ENCODE data around the gene PLRG1. TPM values are rescaled to one million over a fixed set of nuclear protein-coding genes. Genes with fewer than 3 reads are reported as not detected.

The PLRG1 gene
- total RNA-seq, 2 experiments from 2014 or later = 41.7 to 104 TPM

DNA sequence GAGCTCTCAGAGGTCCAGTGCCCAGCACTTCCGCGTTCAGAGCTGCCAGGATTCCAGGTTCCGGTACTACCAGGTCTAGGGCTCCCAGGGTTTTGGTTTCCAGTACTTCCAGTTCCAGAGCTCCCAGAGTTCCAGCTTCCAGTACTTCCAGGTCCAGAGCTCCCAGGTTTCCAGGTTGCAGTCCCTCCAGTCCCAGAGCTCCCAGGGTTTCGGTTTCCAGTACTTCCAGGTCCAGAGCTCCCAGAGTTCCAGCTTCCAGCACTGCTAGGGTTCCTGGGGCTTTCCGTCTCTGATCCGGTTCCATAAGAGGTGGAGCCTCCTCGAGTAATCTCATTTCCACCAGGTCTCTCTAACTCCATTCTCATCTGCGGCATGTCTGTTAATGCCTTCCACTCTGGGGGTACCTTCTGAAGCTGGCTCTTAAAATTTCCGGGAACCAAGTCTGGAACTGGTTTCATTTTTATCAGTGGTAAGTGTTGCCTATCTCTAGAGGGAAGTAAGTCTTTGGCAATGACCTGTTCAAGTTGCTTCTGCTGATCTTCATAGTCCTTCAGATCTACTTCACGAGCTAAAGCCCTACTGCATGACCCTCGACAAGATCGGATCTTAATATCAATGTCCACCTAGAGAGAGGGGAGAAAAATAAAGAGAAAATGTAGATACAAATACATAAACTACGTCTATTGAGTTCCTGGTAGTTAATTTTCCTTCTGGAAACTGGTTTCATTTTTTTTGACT, 36.3 kb upstream of the PLRG1 start:
- CTCF ChIA-PET (ENCODE audit: unreplicated experiment) = interaction anchor here (0.8 kb wide), 1 partner anchor 33 kb away, joined by 4 read pairs; no protein-coding TSS in a partner anchor
- no peak overlapping the region for H3K4me2 ChIP-seq (ENCODE audit: low read length)

DNA sequence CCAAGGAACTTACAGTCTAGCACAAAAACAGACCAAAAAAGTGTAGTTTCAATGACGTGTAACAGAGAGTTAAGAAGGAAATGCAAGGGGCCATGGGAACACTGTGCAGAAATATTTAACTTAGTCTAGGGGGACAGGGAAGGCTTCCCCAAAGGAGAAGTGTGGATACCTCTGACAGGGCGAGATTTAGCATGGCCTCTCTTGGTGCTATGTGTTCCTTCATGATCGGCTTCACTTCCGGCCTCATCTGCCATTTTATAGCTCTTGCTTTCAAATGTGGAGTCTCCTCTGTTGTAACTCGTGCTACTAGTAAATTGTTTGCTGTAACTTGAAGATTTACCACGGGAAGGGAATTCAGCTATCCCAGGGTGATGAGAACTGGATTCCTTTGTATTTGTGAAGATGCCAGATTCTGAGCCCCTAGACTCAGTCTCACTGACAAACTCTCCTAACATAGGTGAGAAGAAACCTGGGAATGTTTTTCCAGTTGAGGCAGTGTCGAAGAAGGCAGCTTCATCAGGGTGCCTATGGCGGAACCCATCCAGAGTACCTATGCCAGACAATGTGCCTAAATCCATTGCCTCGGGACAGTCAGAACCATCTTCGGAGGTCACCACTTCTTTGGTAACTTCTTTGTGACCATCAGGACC, 35.3 kb upstream of the PLRG1 start:
- no peak overlapping the region for H3K27ac ChIP-seq (ENCODE audit: low read depth, low read length, poor library complexity, severe bottlenecking)
- no peak for TF ChIP-seq EZH2phosphoT487 (IDR thresholded peaks at IDR 0.05; ENCODE audit: borderline replicate concordance, low read depth, low read length)
- TF ChIP-seq, protein P1, sequence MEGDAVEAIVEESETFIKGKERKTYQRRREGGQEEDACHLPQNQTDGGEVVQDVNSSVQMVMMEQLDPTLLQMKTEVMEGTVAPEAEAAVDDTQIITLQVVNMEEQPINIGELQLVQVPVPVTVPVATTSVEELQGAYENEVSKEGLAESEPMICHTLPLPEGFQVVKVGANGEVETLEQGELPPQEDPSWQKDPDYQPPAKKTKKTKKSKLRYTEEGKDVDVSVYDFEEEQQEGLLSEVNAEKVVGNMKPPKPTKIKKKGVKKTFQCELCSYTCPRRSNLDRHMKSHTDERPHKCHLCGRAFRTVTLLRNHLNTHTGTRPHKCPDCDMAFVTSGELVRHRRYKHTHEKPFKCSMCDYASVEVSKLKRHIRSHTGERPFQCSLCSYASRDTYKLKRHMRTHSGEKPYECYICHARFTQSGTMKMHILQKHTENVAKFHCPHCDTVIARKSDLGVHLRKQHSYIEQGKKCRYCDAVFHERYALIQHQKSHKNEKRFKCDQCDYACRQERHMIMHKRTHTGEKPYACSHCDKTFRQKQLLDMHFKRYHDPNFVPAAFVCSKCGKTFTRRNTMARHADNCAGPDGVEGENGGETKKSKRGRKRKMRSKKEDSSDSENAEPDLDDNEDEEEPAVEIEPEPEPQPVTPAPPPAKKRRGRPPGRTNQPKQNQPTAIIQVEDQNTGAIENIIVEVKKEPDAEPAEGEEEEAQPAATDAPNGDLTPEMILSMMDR (conservative IDR thresholded peaks at IDR 0.05; ENCODE audit: low read length) = no peak
- ChIA-PET CTCF (ENCODE audit: unreplicated experiment) (interaction anchor here (1.0 kb wide), 1 partner anchor 82 kb away, joined by 3 read pairs; no protein-coding TSS in a partner anchor), POLR2A (interaction anchor here (1.7 kb wide), 1 partner anchor 9 kb away, joined by 3 read pairs; no protein-coding TSS in a partner anchor)
- H2AFZ ChIP-seq (ENCODE audit: low read length) = no peak overlapping the region
- H3K9me3 ChIP-seq (ENCODE audit: low read length) = no peaks in the 10 kb centered on the region
- H3K4me1 ChIP-seq (ENCODE audit: insufficient read depth, low read length, poor library complexity, severe bottlenecking) = no peaks in the 10 kb centered on the region
- H3K9me2 ChIP-seq (ENCODE audit: insufficient read depth, low read length) = no peaks in the 10 kb centered on the region
- BruUV-seq (replicated peaks) = no TSS peak
- H3K4me2 ChIP-seq (ENCODE audit: low read length) = no peak overlapping the region
- H3K36me3 ChIP-seq (ENCODE audit: insufficient read depth, low read length) = no peaks in the 10 kb centered on the region
- intact Hi-C loops (cut with micrococcal nuclease; ENCODE audit: unreplicated experiment) = no loop called here
- H3K79me2 ChIP-seq (ENCODE audit: insufficient read depth, low read depth, low read length) = no peaks in the 10 kb centered on the region
- H3K4me3 ChIP-seq (ENCODE audit: low read depth, low read length, poor library complexity, severe bottlenecking) = no peak overlapping the region
- DNase-seq (ENCODE audit: low spot score) = no peak
- no peaks in the 10 kb centered on the region for H4K20me1 ChIP-seq (ENCODE audit: insufficient read depth, low read length)

More for the DNA sequence above, 36.3 kb upstream of the PLRG1 start:
- no peak for DNase-seq (ENCODE audit: low spot score)
- POLR2A ChIA-PET = interaction anchor here (1.7 kb wide), 1 partner anchor 8 kb away, joined by 3 read pairs; no protein-coding TSS in a partner anchor
- Histone ChIP-seq H2AFZ (ENCODE audit: low read length) (no peak overlapping the region), H3K4me3 (ENCODE audit: low read depth, low read length, poor library complexity, severe bottlenecking) (no peak overlapping the region), H3K9me3 (ENCODE audit: low read length) (no peaks in the 10 kb centered on the region), H4K20me1 (ENCODE audit: insufficient read depth, low read length) (no peaks in the 10 kb centered on the region), H3K9me2 (ENCODE audit: insufficient read depth, low read length) (no peaks in the 10 kb centered on the region), H3K36me3 (ENCODE audit: insufficient read depth, low read length) (no peaks in the 10 kb centered on the region), H3K79me2 (ENCODE audit: insufficient read depth, low read depth, low read length) (no peaks in the 10 kb centered on the region), H3K4me1 (ENCODE audit: insufficient read depth, low read length, poor library complexity, severe bottlenecking) (no peaks in the 10 kb centered on the region), H3K27ac (ENCODE audit: low read depth, low read length, poor library complexity, severe bottlenecking) (no peak overlapping the region)
- no peak for TF ChIP-seq EZH2phosphoT487 (IDR thresholded peaks at IDR 0.05; ENCODE audit: borderline replicate concordance, low read depth, low read length)
- intact Hi-C loops (cut with micrococcal nuclease; ENCODE audit: unreplicated experiment) = no loop called here
- no TSS peak for BruUV-seq (replicated peaks)

DNA sequence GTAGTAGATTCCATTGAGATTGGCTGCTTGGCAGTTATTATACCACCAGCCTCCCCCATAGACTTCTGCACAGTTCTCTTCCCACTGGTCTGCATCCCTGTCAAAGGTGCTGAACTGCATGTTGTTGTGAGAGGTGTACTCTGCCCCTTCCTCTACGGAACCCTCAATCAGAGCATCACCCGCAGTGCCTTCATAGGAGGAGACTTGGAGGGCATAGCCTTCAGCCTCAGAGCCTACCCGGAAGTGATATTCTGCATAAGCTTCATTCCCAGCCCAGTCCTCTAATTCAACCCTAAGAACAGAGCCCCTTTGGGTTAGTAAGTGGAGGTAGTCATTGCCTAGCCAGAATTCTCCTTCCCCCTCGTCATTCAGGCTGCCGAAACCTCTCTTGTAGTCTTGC, 34.1 kb upstream of the PLRG1 start:
- no peak overlapping the region for H3K4me3 ChIP-seq (ENCODE audit: low read depth, low read length, poor library complexity, severe bottlenecking)
- no peak overlapping the region for H3K4me2 ChIP-seq (ENCODE audit: low read length)
- CTCF ChIA-PET (ENCODE audit: unreplicated experiment) = no interaction called here
- TF ChIP-seq, protein P1 (conservative IDR thresholded peaks at IDR 0.05; ENCODE audit: low read length) = no peak
- no peak for TF ChIP-seq EZH2phosphoT487 (IDR thresholded peaks at IDR 0.05; ENCODE audit: borderline replicate concordance, low read depth, low read length)
- no TSS peak for BruUV-seq (replicated peaks)
- no peaks in the 10 kb centered on the region for H3K9me3 ChIP-seq (ENCODE audit: low read length)
- no peaks in the 10 kb centered on the region for H3K9me2 ChIP-seq (ENCODE audit: insufficient read depth, low read length)
- H3K27ac ChIP-seq (ENCODE audit: low read depth, low read length, poor library complexity, severe bottlenecking) = no peak overlapping the region
- no peak for DNase-seq (ENCODE audit: low spot score)
- intact Hi-C loops (cut with micrococcal nuclease; ENCODE audit: unreplicated experiment) = no loop called here
- no peak overlapping the region for H2AFZ ChIP-seq (ENCODE audit: low read length)
- H4K20me1 ChIP-seq (ENCODE audit: insufficient read depth, low read length) = no peaks in the 10 kb centered on the region
- POLR2A ChIA-PET = no interaction called here
- no peaks in the 10 kb centered on the region for H3K36me3 ChIP-seq (ENCODE audit: insufficient read depth, low read length)
- H3K79me2 ChIP-seq (ENCODE audit: insufficient read depth, low read depth, low read length) = no peaks in the 10 kb centered on the region
- no peaks in the 10 kb centered on the region for H3K4me1 ChIP-seq (ENCODE audit: insufficient read depth, low read length, poor library complexity, severe bottlenecking)

Data from OCI-LY7 (cell line).